AG08396 (cell line): ENCODE data around the gene BMAL1.

Experiments used
- DNase-seq: peaks from one replicate; pipeline ENCODE4 v3.0.0; 2012; ENCODE audit warnings: low spot score, mixed read lengths

BMAL1 gene

DNA sequence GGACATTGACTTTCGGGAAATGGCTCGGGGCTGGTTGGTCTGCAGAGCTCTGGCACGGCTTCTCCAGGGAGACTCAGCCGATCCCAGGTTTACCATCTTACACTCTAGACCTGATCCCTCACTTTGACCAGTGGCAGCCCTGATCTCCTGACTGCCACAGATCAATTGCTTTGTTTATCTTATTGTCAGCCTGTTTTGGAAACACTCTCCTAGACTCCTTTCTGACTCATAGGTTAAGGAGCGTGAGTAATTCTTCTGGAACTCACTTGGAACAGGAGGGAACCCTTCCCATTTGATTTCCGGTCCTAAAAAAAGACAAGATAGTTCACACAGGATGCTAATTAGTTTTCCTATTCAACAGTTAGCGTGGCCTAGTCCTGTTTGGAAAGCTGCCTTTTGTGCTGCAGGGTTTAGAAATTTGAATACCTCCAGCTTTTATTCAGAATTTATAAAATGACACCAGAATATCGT lies 16.0 kb upstream of the BMAL1 start:
- DNase-seq: peak; percentile 58

- no peak for DNase-seq
Measured at GRCh38 chr11:13262096-13262495, 15.5 kb upstream of the BMAL1 start.

- no peak for DNase-seq
Measured at GRCh38 chr11:13268791-13269190, 8.8 kb upstream of the BMAL1 start.

GRCh38 chr11:13269775-13270174 lies 7.8 kb upstream of the BMAL1 start:
- DNase-seq: peak; percentile 19

- no peak for DNase-seq
Measured at GRCh38 chr11:13271060-13271693, 6.4 kb upstream of the BMAL1 start.

DNA sequence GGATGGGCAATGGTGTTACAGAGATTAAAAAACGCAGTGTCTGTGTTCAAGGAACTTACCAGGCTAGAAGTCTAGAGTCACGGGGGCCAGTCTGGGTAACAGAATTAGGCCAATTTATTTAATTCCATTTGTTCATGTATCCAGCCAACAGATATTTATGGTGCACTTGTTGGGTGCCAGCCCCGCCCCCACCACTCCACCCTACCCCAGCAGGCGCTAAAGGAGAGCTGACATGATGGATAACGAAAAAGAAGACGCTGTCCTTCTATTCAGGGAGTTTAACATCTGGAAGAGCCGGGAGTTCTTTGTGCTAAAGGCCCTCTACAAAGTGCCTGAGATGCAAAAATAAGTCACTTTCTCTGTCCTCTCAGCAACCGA lies 1.1 kb upstream of the BMAL1 start:
- no peak for DNase-seq

DNA sequence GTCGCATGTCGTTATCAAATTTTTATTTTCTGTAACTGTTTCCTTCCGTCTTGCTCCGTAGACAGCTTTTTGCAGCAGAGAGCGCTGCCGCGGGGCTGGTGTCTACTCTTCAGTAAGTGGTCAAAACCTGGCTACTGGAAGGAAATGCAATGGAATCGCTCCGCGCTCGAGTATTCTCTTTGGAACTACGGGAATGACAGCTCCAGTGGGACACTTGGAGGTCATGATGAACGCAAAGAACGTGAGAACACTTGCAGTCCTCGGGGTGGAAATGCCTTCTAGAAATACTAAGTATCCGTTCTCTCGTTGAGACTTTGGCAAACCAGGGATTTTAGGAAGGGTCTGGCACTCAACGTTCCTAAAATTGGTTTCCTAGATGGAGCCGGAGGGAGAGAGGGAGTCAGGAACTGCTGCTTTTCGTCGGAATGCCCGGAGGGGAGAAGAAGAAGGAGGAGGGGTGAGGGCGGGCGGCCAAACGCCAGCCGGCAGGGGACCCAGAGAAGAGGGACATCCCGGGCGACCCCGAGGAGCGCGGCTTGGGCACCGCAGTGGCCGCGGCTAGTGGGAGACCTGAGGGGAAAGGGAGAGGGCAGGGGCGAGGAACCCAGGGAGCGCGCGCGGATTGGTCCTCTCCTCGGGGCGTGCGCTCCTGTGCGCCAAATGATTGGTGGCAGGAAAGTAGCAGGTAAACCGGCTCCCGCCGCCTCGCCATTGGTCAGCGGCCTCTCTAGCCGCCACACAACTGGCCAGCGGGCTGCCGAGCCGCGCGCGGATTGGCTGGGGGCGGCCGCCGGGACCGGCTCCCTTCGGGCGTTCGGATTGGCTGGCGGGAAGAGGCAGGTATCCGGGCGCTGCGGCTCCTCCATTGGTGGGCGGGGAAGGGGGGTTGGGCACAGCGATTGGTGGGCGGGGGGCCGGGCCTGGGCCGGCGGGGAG lies 490 bp upstream of the BMAL1 start:
- peak; percentile 100 for DNase-seq

DNA sequence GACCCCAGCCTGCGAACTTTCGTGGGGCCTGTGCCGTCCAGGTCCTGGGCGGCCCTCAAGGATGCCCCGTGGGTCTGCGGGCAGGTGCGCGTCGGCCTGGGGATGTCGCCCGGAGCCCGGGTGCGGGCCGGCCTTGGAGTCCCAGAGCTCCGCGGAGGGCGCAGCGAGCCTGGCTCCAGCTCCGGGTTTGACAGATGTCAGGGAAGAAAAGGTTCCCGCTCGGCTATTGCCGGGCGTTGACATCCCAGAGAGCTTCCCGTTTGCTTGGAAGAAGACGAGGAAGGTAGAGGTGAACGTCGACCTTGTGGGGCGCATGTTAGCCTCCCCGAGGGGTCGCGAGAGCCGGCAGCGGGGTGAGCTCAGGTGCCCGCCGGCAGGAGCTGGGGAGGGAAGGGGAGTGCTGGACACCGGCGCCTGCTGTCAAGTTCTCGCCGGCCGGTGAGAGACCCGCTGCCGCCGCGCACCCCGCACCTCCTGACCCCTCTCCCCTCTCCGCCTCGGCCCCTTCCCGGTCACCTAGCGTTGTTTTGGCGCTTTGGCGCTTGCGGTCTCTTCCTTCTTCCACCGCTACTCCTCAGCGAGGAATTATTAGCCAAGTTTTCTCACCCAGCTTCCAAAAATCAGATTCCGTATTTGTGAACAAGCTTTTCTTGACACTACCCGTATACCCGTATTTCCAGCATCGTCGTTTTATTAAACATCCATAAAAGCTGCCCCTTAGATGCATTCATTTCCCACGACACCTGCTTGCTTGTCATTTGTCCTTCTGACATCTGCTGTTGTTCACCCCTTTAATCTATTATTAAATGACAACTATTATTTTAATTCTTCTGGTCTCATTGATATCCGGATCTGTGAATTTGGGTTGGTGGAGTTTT lies 1.3 kb downstream of the BMAL1 start:
- DNase-seq: peak; percentile 42

GRCh38 chr11:13279487-13279834 lies 1.9 kb downstream of the BMAL1 start:
- no peak for DNase-seq

GRCh38 chr11:13280092-13280722 lies 2.6 kb downstream of the BMAL1 start:
- no peak for DNase-seq

DNA sequence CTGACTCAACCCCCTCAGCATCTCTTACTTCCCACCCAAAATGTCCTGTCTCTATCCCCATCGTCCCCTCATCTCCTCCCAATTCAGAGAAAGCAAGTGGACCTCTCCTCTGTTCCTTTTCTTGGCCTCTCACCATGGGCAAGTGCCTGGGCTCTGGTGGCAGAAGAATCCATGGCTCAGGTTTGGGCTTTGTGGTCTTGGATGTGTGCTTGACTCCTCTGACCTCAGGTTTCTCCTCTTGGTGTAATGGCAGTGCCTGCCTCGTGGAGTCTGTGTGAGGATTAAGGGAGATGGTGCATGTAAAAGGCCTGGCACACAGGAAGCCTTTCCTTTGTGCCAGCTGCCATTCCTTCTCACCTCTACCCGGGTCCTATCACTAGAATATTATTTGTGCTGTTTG lies 3.2 kb downstream of the BMAL1 start:
- no peak for DNase-seq

- DNase-seq: no peak
Measured at GRCh38 chr11:13283636-13284035, 6.0 kb downstream of the BMAL1 start.

- DNase-seq: no peak
Measured at GRCh38 chr11:13284776-13285588, 7.4 kb downstream of the BMAL1 start.

GRCh38 chr11:13286279-13286821 lies 8.8 kb downstream of the BMAL1 start:
- DNase-seq: no peak

DNA sequence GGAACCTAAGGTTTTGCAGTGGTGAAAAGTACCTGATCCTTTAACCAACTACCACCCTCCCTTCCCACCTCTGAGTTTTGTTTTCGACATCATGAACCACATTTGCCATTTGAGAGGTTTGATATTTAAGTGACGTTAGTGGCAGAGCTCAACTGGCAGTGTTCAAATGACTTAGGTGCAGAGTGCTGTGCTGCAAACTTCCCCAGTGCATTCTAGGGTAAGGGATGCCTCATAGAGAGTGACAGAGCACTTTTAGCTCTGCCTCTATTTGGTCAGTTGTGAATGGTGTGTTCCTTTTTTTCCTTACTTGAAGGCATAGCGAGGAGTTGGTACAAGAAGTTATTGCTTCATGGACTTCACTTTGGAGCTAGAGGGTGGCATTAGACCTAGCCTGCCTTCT lies 9.4 kb downstream of the BMAL1 start:
- no peak for DNase-seq

GRCh38 chr11:13287681-13288080 lies 10.1 kb downstream of the BMAL1 start:
- DNase-seq: no peak

GRCh38 chr11:13288375-13289029 lies 10.9 kb downstream of the BMAL1 start:
- DNase-seq: peak; percentile 37

DNA sequence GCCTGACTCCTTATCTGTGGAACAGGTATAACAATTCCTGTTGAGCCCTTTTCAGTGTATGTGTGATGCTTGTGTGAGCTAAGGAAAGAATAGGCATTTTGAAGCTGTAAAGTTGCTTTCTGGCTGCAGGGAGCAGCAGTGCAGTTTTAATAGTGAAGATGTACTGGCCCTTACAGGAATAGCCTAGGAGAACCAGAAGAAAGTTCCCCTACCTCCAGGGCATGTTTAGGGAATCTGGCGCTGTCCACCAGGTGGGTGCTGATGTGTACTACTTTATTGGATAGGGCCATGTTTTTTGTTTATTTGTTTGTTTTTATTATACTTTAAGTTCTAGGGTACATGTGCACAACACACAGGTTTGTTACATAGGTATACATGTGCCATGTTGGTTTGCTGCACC lies 11.5 kb downstream of the BMAL1 start:
- DNase-seq: peak; percentile 24

DNA sequence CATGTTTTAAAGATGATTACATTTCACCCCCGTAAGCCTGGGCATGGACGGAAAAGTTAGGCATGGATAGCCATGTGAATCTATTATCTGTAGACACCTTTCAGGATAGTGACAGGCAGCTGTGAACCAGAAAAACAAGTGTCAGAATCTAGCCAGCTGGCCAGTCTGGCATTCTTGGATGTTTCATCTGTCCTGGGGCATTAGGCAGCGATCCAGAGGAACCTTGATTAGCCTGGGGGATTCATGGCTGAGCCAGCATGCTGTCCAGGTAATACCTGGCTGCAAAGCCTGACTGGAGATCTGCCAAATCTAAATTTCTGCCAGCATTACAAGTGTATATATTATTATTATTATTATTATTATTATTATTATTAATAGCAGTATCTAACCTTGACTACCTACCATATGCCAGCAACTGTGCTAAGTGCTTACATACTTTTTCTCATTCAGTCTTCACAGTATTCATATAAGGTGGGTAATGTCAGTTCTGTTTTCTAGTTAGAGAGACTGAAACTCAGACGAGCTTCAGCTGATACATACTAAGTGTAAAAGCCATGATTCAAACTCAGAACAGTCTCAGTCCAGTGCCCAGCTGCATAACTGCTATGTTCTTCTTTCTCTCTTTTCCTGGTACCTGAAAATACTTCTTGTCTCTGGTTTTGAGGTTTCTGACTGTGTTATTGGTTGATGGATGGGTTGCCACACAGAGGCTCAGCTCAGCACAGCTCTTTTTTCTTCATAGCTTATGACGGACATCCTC lies 12.8 kb downstream of the BMAL1 start:
- no peak for DNase-seq

- no peak for DNase-seq
Measured at GRCh38 chr11:13291361-13291760, 13.8 kb downstream of the BMAL1 start.
